M059J (cell line): Measurements from ENCODE around the gene CADPS2. TPM values are rescaled to one million over a fixed set of nuclear protein-coding genes. Genes with fewer than 3 reads are reported as not detected.

Experiments used
- DNase-seq: peaks from one replicate; pipeline ENCODE4 v3.0.0-alpha.2; 2012; ENCODE audit warnings: low read depth
- total RNA-seq: library from RNA; depleted of rRNA; stranded (reverse); fragments of >200 nt; shearing (Covaris generic); gene quantifications from 2 replicates; pipeline ENCODE4 v1.2.3, GENCODE V29; 2014

Gene CADPS2
- total RNA-seq, 1 experiment from 2014 or later: 11.8 TPM

DNA sequence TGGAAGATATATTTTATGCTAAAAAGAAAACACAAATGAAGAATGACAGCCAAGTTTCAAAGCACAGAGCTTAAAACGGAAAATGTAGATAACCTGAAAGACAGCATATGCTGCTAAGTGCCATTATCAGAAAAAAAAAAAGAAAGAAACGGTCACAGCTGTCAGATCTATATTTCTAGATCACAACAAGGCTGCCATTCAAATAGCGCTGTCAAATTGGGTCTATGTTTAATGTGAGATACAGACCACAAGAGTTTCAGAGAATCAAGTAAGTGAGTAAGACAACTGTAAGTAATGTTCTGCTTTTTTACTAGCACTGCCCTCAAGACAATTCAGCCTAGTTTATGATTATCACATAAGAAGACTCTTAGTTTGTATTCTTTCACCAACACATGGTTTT, 117.4 kb downstream of the CADPS2 start:
- DNase-seq: no peak

DNA sequence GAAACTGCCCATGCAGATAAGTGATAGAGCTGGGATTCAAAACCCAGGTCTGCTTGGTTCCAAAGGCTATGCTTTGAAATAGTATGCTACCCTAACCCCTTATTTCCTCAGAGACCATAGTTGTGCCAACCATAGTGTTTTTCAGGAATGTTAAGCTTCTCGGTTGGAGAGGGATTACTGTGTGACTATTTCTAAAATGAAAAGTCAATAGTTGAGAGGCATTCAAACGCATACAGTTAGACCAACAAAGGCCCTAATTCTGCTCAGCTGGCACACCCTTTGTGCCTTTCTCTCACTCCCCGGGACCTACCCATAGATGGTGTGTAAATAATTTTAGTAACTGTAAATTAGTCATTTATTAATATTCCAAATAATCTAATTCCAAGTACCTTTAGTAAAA, 118.9 kb downstream of the CADPS2 start:
- no peak for DNase-seq

DNA sequence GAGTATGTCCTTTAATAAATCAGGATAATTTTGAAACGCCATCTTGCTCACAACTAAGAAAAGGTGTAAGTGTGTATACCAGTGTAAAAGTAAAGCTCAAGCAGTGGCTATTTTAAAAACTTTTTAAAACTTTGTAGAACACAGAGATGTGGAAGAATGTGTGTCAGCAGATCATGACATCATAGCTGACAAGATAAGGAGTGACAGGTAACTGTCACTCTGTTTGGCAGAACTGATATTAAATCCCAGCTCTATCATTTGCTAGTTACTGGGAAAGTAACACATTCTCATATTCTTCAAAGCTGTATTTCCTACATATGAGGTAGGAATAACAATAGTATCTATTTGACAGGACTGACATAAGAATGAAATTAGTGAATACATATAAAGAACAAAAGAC, 119.7 kb downstream of the CADPS2 start:
- DNase-seq: no peak

DNA sequence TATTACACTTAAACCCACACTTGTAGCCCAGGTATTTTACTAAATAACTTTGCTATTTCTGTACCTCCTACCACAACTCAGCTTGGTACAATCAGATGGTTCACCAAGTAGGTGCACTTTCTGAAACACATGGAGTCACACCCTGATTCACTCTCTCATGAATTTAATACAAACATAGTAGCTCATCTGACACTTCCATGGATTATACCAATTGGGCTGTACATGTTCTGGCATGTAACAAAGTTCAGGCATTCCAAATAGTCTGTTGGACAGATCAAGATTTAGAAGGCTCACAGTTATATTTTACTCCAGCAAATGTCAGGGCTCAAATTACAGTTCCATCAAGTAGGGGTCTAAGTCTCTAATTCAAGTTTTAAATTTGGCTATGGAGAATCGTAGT, 121.4 kb downstream of the CADPS2 start:
- no peak for DNase-seq

DNA sequence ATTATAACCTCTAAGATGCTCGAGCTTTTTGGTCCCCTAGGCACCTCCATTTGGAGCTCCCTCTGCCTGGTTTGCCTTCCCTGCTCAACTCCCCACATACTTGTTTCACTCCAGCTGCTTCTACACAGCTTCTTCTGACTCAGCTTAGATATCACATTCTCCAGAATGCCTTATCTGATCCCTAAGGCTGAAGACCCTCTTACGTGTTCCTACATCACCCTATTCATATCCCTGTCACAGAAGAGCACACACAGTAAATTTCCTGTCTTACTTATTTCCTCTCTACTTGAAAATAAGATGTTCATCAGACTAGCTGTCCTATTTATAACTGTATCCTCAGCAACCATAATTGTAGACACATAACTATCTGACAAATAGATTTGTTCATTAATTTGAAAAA, 122.2 kb downstream of the CADPS2 start:
- DNase-seq: no peak

DNA sequence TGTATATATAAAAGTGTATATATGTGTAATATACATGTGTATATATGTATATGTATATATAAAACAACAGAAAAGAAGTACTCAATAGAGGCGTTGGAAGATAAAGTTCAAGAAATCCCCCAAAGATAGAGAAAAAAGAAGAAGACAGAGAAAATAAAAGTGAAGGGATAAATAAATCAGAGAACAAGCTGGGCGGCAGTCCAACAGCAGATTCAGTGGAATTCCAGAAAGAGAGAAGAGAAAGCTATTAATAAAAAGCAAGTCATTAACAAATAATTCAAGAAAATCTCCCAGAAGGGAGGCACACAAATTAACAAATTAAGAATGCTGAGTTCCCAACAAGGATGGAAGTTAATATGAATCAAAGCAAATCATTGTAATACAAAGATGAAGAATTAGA, 124.2 kb downstream of the CADPS2 start:
- DNase-seq: no peak

DNA sequence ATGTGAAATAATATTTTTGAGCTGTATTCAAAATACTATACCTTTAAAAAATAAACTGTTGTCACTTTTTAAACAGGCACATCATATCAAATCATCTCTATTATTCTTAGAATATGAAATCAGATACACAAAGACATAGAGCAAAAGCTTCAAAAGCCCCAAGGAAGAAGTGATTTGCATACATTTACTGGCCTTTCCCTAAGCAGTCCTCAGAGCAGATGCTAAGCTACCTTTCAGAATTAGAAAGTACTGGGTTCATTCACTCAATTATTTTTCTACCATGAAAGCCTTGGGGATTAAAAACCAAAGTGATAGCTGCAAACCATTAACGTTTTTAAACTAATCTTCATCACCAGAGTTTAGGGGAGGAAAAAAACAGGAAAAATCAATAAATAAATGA, 127.8 kb downstream of the CADPS2 start:
- no peak for DNase-seq

DNA sequence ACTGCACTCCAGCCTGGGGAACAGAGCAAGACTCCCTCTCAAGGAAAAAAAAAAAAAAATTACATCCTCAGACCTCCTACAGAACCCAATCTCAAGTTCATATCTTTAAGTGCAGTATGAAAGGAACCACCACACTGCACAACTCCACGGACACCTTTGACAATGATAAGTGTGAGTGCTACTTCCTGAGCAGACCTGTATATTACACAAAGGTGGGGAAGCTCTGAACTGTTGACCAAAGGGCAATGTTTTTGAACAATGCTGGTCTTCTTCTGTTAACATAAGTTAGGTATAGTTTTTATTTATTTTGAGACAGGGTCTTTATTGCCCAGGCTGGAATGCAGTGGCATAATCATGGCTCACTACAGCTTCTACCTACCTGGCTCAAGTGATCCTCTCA, 129.4 kb downstream of the CADPS2 start:
- DNase-seq: no peak

DNA sequence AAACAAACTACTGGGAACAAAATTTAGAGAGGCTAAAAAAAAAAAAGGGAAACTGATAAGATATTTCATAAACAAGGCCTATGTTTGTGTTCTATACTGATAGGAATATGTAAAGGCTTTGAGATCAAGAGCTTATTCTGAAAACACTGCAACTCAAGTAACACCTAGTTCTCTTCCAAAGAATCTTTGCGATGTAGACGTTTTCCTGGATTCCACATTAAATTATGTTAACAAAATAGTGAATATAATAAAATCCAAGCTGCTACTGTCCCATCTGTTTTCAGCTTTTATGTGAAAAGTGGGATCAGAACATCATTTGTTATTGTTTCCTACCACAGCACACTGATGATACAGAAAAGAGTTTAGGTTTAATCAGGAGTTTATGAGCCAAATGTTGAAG, 130.6 kb downstream of the CADPS2 start:
- no peak for DNase-seq

DNA sequence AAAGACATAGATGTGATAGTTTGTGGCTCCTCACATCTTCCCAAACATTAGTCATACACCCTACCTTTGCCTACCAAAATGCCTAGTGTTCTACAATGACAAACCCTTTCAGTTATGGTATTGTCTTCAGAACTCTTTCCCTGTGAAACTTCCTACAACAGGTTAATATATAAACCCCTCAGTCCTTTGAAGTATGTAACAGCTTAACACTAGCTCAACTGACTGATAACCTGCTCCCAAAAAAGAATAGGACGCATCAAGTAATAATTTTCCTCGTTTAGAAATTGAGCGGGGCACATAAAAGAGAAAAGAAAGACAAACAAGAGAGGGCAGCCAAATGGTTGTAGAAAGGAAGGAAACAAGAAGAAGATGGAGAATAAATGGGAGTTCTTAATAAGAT, 133.7 kb downstream of the CADPS2 start:
- DNase-seq: no peak

DNA sequence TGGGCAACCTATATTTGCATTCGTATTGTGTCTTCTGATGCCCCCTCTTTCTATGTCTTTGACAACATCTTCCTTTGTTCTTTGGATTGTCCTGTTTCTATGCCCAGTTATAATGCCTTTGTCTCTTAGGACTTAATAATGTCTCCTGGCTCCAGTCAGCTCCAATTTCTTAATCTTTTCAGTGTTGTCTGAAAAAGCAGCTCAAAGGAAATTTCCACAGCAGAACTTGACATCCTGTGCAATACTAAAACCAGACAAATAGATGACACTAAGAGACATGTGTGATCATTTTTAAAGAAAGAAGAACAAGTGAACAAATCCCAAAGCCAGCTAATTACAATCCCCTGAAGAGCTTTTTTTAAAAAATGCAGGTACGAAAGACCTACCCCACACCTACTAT, 135.9 kb downstream of the CADPS2 start:
- DNase-seq: no peak

DNA sequence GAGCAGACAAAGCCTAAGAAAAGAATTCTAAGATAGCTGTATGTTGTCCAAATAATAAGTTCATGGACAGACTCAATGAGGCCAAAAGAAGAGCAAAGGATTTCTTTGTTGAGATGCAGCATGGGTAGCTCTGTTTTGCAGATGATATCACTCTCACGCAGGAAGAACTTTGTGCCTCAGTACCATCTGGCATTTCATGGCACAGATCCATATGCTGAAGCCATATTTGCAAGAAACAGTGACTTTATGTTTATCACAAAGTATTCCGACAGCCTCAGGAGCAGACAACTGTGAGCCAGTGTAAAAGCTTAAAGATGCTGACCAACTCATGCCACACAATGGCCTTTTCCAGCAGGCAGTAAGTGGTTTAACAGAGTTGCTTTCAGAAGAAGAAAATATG, 138.1 kb downstream of the CADPS2 start:
- no peak for DNase-seq

DNA sequence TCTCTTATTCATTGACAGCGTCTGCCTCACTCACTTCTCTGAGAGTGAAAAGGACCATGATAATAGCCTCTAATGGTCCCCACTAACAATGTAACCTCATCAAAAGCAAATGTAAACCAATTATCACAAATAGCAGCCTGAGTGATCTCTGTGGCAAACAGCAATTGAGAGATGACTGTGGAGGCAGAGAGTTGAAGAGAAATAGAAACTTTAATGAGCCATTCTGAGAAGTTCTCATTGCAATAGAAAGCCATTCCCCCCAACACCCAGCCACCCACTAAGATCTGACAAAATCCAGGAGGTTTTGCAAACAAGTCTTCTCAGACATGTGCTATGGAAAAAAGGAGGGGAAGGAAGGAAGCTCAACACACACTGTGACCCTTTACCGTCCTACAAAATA, 139.3 kb downstream of the CADPS2 start:
- no peak for DNase-seq

DNA sequence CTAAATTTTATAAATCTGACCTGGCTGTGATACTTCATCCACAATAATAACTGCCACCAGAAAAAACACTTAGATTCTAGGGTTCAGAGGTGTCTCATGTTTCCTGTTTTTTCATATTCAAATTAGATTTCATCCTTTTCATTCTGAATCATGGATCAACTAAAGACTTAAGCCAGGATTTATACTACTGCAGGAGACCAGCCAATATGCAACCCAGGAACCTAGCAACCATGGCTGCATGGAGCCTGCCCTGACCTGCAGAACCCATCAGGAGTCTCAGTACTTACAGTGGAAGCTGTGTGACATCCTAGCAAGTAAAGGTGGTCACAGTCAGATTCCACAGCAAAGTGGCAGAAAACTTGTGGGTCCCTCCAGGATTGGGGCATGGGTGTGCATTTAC, 143.0 kb downstream of the CADPS2 start:
- DNase-seq: no peak

DNA sequence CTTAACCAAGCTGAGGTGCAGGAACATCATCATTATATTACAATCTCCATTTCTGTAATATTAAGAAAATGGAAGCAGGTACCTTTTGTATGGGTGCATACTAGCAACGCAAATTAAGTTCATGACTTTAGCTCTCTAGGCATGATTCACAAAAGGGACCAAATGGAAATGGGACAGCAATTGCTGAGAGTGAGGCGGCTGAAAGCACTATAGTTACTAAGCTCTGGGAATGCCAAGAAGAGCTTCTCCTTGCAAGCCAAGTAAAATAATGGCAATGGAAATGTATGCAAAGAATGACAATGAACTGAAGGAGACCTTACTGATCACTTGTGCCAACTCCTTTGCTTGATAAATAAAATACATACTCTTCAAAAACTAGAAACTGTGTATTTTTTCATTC, 147.3 kb downstream of the CADPS2 start:
- no peak for DNase-seq

DNA sequence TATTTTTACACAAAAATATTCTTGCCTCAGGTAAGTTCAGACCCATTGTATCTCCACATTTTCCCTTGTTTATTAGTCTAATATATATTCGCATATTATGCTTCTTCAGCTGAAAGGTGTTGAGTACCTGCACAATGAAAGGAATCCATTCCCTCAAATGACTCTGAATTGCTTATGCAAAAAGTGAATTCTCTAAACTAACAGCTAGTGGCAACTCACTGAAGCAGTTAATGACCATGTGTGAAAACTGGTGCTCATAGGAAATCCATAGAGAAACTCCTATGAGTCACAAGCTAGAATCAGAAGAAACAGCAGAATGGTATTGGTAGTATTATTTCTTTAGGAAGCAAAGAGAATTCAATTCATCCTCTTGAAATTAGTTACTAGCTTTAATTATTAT, 150.1 kb downstream of the CADPS2 start:
- no peak for DNase-seq

DNA sequence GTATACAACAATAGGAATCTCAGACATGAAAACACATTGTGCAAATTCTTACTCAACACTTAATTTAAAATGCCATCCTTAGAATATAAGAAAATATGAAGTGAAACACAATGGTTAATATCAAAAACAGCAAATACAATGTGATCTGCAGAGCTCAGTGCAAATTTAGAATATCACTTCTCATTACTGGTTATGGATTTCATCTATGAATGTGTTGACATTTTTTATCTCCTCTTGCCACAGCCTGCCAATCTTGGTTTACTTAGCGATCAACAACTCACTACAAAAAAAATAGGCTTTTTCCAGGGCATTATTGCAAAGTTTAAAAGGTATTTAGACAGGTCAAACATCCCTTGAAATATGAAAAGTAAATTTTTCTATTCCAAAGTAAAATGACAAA, 158.5 kb downstream of the CADPS2 start:
- DNase-seq: no peak

DNA sequence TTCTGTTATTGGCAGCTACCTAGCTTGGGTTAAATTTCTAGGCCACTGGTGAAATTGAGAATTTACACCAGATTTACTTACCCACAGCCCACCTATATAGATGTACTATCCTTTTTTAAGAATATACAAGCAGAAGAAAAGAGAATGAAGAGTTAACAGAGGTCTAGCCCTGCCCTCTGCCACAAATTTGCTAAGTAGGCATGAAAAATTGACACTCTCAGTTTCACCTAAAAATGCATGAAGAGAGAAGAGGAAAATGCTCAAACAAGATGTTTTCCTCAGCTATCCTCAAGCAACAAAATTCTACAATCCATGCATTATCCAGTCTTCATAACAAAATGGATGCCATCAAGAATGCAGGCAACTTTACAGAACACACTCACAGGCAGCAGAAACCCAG, 158.9 kb downstream of the CADPS2 start:
- DNase-seq: no peak

DNA sequence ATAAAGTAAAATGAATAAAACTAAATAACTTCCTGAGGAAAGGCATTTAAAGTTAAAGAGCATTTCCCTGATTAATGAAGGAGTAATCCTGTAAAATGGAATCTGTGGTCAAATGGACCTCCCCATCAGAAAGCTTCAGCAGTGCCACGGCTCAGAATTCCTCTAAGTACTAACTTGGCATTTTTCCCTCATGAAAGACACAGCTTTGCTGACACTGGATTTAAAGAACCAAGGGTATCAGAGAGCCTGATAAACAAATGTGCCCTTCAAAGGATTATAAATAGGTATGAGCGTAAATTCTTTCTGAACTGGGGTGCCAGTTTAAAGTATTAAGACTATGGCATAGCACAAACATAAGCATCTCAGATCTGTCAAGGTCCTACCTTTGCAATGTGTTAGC, 159.4 kb downstream of the CADPS2 start:
- DNase-seq: no peak

DNA sequence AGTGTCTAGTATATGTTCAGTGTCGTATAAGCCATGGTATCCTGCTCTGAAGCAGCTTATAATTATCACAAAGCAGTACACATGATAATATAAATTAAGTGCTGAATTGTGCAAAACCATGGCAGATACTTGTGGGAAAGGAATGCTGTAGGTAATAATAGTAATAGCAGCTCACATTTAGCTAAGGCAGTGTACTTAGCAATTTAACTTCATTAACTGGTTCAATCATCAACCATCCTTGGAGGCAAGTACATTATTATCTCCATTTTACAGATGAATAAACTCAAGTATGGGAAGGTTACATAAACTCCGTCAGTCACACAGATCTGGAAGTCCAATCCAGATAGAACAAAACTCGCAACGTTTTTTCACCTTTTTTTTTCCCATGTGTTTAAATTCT, 161.9 kb downstream of the CADPS2 start:
- DNase-seq: no peak

DNA sequence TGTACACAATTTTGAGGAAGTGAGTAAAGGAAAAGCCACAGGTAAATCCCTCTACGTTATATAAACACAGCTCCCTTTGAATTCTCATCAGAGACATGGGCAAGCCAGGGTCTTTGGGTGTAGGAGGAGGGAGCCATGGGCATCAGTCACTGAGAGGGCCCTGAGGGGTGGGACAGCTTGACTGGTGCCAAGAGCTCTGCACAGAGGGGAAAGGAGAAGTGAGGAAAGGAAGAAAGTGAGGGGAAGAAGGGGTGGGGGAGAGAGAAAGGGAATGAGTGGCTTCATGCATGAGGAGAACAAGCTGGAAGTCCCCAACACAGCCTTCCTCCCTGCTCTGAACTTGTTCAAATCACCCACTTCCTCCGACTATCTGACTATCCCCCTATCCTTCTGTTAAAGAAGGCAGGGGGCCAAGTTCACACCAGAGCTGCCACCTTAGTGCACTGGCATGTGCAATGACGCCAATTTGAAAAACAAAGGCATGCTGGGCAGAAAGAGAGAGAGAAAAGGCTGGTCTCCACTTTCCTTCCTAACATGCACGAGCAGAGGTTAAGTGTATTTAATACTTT, 167.2 kb downstream of the CADPS2 start:
- no peak for DNase-seq

DNA sequence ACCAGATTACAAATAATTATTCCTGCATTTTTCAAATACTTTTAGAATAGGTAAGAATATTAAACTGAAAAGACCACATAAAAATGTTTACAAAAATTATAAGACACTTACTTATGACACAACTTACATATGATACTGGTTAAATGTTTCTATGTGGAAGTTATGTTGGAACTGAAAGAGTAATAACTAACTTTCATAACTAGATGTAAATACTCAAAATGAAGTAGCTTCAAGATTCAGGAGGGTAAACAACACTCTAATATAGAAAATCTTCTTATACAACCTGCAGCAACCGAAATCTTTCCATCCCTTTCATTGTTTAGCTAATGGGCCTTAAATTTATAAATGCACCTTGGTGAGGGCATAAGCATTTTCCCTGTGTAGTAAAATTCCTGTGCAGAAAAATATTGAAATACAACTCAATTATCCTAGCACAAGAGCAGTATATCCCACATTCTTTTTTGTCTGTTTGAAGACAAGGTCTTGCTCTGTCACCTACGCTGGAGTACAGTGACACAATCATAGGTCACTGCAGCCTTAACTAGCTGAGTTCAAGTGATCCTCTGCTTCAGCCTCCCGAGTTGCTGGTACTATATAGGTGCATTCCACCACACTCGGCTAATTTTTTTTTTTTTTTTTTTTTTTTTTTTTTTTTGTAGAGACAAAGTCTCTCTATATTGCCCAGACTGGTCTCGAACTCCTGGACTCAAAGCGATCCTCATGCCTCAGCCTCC, 168.7 kb downstream of the CADPS2 start:
- no peak for DNase-seq

DNA sequence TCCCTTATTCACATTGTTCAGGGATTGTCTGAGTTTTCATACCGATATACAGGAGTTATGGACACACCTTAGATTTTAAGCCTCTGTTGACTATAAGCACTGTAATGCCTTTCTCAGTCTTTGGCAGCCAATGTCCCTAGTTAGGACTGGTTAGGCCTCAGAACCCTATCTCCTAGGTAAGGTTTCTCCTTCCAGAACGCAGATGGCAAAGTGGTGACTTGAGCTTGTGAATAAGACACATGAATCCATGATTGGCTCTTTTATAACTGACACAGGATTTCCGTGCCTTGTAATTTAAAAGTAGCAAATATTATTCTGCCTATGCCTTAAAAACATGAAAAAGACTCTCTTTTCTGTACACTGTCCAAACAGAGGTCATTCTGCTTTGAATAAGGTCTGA, 171.1 kb downstream of the CADPS2 start:
- DNase-seq: no peak

DNA sequence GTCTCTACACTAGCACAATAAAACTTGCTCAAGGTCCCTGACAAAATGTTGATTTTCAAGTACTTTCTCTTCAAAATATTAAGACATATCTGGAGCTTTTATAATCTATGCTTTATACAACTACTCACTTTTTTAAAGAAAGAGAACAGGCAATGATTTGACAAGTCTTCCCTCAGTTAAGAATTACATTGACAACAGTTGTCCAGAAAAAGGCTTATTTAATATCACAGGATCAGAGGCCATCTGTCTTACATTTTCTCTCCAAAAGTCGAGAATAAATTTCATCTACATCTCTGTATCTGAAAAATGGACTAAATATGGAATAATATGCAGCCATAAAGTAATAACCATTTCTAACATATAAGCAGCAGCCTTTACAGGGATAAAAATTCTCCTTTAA, 175.3 kb downstream of the CADPS2 start:
- DNase-seq: no peak
